Ovary (tissue), 3 donors: Measurements from ENCODE around the gene PLEKHN1.

ENCODE experiments used
- EP300 ChIP-seq: sonication (generic); formaldehyde crosslinking; IDR thresholded peaks from one replicate; pipeline ENCODE4 v1.6.1; 2017; ENCODE audit warnings: antibody characterized with exemption
- POLR2A ChIP-seq: fragments of 450-650 bp; IDR thresholded peaks from one replicate; pipeline ENCODE4 v1.6.1; 2017; ENCODE audit warnings: antibody characterized with exemption, mild to moderate bottlenecking, moderate library complexity
- TF ChIP-seq, protein P1 (sequence below), 3 donors: fragments of 450-650 bp in 2 of 3; fragments of 200-600 bp in 1 of 3; IDR thresholded peaks; one replicate each; pipeline versions ENCODE4 v1.5.1 to v1.8.0; 2016 to 2022; ENCODE audit warnings: antibody characterized with exemption in 3 of 3, mild to moderate bottlenecking in 1 of 3
- donor health status: DM: no; HTN: no; CAD: no.

DNA sequence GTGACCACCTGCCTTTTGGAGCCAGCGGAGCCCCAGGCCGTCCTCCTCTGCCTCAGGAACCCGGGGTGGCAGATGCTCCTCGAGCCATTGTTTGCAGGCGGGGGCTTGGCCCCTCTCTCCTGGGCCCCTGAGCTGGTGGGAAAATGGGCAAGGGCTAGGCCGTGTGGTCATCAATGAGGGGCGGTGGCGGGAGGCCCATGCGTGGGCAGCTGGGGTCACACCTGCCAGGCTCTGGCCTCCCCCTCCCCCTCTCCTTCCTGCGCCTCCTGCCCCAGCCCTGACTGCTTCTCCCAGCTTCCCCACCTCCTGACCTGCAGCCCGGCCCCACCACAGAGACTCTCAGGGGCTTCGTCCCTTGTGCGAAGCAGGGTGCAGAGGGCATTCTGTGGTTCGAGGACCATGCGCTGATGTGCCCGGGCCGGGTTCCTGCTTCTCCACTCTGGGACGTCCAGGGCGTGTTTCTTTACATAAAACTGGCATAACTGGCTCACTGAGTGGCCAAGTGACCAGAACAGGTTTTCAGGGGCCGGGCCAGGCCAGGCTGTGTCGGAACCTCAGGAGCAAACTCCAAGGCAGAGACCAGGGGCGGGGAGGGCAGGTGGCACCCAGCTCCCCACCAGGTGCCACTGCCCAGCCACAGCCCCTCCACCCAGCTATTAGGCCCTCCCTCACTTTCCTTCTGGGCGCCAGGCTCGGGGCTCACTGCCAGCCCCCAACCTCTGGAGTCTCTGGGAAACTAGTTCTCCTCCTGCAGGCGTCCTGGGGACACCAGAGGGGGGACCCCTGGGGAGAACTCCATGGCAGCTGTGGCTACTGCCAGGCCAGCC lies 33.3 kb upstream of the PLEKHN1 start:
- TF ChIP-seq, protein P1, sequence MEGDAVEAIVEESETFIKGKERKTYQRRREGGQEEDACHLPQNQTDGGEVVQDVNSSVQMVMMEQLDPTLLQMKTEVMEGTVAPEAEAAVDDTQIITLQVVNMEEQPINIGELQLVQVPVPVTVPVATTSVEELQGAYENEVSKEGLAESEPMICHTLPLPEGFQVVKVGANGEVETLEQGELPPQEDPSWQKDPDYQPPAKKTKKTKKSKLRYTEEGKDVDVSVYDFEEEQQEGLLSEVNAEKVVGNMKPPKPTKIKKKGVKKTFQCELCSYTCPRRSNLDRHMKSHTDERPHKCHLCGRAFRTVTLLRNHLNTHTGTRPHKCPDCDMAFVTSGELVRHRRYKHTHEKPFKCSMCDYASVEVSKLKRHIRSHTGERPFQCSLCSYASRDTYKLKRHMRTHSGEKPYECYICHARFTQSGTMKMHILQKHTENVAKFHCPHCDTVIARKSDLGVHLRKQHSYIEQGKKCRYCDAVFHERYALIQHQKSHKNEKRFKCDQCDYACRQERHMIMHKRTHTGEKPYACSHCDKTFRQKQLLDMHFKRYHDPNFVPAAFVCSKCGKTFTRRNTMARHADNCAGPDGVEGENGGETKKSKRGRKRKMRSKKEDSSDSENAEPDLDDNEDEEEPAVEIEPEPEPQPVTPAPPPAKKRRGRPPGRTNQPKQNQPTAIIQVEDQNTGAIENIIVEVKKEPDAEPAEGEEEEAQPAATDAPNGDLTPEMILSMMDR (IDR thresholded peaks at IDR 0.05) = no peak
- TF ChIP-seq POLR2A (no peak), EP300 (no peak)
